ENCODE results near the gene NET1. TPM values are rescaled to one million over a fixed set of nuclear protein-coding genes. Genes with fewer than 3 reads are reported as not detected.

Gene NET1
- total RNA-seq, 1 donor from 2014 or later: 70.2 TPM

DNA sequence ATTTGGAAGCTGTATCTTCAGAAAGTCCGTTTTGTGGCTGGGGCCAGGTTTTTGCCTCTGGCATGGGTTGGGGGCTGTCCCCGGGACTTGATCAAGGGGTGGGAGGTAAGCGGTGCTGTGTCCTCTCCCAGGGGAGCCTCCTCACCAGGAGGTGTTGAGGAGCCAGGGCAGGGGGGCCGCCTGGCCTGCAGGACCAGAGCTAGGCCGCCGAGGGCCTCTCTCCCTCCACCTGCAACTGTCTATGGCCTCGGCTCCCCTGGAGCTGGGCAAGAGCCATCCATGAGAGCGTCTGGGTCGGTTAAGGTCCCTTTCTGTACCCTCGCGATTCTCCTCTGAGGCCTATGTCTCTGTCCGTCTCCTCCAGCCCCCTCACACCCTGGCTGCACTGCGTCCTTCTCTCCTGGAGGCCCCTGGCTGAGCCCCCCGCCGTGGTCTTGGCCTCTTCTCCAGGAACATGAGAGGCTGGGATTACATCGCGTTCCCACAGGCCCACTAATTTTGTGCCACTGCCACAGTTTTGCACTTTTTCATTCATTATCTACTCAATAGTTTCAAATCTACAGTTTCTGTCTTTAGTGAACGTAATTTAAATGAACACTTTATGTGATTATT is 66.4 kb downstream of the NET1 start:
- peaks cover 6% of the 10 kb centered on the region for H3K27me3 Mint-ChIP-seq (ENCODE audit: low read depth)
- no peaks in the 10 kb centered on the region for H3K4me1 Mint-ChIP-seq
- no peak for DNase-seq (ENCODE audit: low read depth, low spot score)
- no peaks in the 10 kb centered on the region for H3K36me3 Mint-ChIP-seq (ENCODE audit: low read depth)
- no peak overlapping the region for H3K4me3 Mint-ChIP-seq
- H3K27ac Mint-ChIP-seq (ENCODE audit: unreplicated experiment): no peak overlapping the region
- peaks cover 2% of the 10 kb centered on the region for H3K9me3 Mint-ChIP-seq
- TF ChIP-seq, protein P1, sequence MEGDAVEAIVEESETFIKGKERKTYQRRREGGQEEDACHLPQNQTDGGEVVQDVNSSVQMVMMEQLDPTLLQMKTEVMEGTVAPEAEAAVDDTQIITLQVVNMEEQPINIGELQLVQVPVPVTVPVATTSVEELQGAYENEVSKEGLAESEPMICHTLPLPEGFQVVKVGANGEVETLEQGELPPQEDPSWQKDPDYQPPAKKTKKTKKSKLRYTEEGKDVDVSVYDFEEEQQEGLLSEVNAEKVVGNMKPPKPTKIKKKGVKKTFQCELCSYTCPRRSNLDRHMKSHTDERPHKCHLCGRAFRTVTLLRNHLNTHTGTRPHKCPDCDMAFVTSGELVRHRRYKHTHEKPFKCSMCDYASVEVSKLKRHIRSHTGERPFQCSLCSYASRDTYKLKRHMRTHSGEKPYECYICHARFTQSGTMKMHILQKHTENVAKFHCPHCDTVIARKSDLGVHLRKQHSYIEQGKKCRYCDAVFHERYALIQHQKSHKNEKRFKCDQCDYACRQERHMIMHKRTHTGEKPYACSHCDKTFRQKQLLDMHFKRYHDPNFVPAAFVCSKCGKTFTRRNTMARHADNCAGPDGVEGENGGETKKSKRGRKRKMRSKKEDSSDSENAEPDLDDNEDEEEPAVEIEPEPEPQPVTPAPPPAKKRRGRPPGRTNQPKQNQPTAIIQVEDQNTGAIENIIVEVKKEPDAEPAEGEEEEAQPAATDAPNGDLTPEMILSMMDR (conservative IDR thresholded peaks at IDR 0.05): no peak

DNA sequence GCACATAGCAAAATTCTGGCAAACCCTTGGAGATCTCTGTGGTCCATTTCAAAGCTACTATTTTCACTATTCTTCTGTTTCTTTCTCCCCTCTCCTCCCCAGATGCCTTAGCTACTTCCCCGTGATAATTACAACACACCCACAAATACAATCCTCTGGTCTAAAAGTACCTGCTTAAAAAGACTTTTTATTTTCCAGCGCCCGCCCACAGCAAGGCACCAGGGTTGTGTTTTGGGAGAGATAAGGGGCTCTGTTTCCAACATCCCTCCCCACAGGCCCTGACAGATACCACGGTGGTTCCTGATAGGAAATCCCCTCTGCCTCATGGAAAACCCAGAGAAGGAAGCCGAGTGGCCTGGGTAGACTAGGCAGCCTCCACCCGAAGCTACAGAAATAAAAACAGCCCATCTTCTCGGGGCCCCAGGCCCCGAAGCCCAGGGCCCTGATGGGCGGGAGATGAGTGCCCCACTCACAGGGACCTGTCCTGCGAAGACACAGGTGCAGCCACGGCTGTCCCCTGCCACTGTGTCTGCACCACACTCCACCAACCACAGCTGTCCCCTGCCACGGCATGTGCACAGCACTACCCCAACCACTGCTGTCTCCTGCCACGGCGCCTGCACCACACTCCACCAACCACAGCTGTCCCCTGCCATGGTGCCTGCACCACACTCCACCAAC is 67.3 kb downstream of the NET1 start:
- Mint-ChIP-seq H3K36me3 (ENCODE audit: low read depth) (no peaks in the 10 kb centered on the region), H3K9me3 (peaks cover 2% of the 10 kb centered on the region), H3K4me3 (no peak overlapping the region), H3K27ac (ENCODE audit: unreplicated experiment) (peak overlapping the region; percentile 6), H3K4me1 (no peaks in the 10 kb centered on the region), H3K27me3 (ENCODE audit: low read depth) (peaks cover 6% of the 10 kb centered on the region)
- TF ChIP-seq, protein P1 (conservative IDR thresholded peaks at IDR 0.05): no peak
- no peak for DNase-seq (ENCODE audit: low read depth, low spot score)

DNA sequence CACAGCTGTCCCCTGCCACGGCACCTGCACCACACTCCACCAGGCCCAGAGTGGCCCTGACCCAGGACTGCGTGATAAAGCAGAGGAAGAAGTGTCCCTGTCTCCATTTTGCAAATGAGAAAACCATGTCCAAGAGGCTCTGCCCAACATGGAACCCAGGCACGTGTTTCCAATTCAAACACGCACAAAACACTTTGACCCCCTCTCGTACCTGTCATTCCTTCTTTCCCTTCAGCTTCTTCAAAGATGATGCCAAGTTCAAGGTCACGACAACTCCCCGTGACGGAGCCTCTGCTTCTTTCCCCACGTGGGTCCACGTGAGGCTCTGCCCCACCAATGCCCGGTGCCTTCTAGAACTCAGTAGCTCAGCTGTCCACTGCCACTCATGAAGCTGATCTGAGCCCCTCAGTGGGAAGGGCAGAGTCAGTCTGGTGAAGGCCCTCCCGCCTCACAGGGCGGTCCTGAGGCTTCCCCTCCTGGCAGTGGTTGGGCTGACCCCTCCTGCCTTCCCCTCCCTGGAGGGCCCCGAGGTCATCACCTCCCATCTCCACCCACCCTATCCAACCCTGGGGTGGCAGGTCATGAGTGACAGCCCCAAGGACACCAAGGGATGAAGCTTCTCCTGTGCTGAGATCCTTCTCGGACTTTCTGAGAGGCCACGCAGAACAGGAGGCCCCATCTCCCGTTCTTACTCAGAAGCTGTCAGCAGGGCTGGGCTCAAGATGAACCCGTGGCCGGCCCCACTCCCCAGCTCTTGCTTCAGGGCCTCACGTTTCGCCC is 68.0 kb downstream of the NET1 start:
- H3K27me3 Mint-ChIP-seq (ENCODE audit: low read depth): peaks cover 6% of the 10 kb centered on the region
- H3K27ac Mint-ChIP-seq (ENCODE audit: unreplicated experiment): no peak overlapping the region
- TF ChIP-seq, protein P1 (conservative IDR thresholded peaks at IDR 0.05): no peak
- no peaks in the 10 kb centered on the region for H3K36me3 Mint-ChIP-seq (ENCODE audit: low read depth)
- no peaks in the 10 kb centered on the region for H3K4me1 Mint-ChIP-seq
- H3K9me3 Mint-ChIP-seq: peaks cover 2% of the 10 kb centered on the region
- no peak overlapping the region for H3K4me3 Mint-ChIP-seq
- no peak for DNase-seq (ENCODE audit: low read depth, low spot score)

DNA sequence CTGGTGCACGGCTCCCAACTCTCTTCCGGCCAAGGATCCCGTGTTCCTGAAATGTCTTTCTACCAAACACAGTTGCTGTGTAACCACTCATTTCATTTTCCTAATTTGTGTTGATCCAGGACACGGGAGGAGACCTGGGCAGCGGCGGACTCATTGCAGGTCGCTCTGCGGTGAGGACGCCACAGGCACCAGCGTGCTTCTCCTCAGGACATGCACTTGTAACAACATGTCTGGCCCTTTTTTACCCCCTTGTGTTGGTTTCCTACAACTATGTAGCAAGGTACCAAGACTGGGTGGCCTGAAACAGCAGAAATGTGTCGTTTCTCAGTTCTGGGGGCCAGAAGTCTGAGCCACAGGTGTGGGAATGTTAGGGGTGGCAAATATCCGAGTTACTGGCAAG is 68.8 kb downstream of the NET1 start:
- H3K27me3 Mint-ChIP-seq (ENCODE audit: low read depth): peaks cover 6% of the 10 kb centered on the region
- peaks cover 2% of the 10 kb centered on the region for H3K9me3 Mint-ChIP-seq
- TF ChIP-seq, protein P1 (conservative IDR thresholded peaks at IDR 0.05): no peak
- no peak overlapping the region for H3K4me3 Mint-ChIP-seq
- no peaks in the 10 kb centered on the region for H3K36me3 Mint-ChIP-seq (ENCODE audit: low read depth)
- no peak overlapping the region for H3K27ac Mint-ChIP-seq (ENCODE audit: unreplicated experiment)
- H3K4me1 Mint-ChIP-seq: no peaks in the 10 kb centered on the region
- no peak for DNase-seq (ENCODE audit: low read depth, low spot score)

DNA sequence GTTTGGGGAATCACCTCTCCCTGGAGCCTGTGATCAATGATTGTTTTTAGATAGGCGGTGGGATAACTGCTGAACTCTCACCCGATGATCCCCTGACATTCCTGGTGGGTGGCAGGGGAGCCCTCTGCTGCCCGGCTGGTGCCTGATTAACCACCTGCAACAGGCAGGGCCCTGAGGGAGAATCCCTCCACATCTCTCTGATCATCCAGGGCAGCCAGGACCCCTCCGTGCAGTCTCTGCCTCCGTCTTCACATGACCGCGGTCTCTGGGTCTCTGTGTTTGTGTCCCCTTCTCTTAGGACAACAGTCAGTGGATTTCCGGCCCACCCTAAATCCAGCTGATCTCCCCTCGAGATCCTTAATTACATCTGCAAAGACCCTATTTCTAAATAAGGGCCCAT is 69.7 kb downstream of the NET1 start:
- no peaks in the 10 kb centered on the region for H3K4me1 Mint-ChIP-seq
- TF ChIP-seq, protein P1 (conservative IDR thresholded peaks at IDR 0.05): no peak

More for the DNA sequence above, 69.7 kb downstream of the NET1 start:
- no peaks in the 10 kb centered on the region for H3K27me3 Mint-ChIP-seq (ENCODE audit: low read depth)
- no peak overlapping the region for H3K4me3 Mint-ChIP-seq
- no peak for DNase-seq (ENCODE audit: low read depth, low spot score)
- H3K36me3 Mint-ChIP-seq (ENCODE audit: low read depth): no peaks in the 10 kb centered on the region
- peaks cover 2% of the 10 kb centered on the region for H3K9me3 Mint-ChIP-seq
- H3K27ac Mint-ChIP-seq (ENCODE audit: unreplicated experiment): no peak overlapping the region

All from neural crest cell (in vitro differentiated cells).